NCI-H2196 treated with DMSO at 0.1 percent for 48 hours (cell line): ENCODE results near the gene GJA4.
"Not testable (repeated sequence)": the region's sequence is repeated elsewhere in the genome, so short reads cannot be mapped to it uniquely, and the experiment has no call there.

Source experiments
- DNase-seq: peaks from one replicate; lab custom pipeline; 2025; ENCODE audit not compliant: unreplicated experiment; lab: John Stamatoyannopoulos, UW

Gene GJA4

GRCh38 chr1:34768856-34769255 lies 23.9 kb upstream of the GJA4 start:
- DNase-seq, result no peak

GRCh38 chr1:34770891-34771504 lies 21.8 kb upstream of the GJA4 start:
- no peak for DNase-seq

- DNase-seq, result no peak
Measured at GRCh38 chr1:34771573-34772371, 21.0 kb upstream of the GJA4 start.

- not testable (repeated sequence) for DNase-seq
Measured at GRCh38 chr1:34773114-34773513, 19.7 kb upstream of the GJA4 start.

GRCh38 chr1:34774957-34775356 lies 17.8 kb upstream of the GJA4 start:
- no peak for DNase-seq

- no peak for DNase-seq
Measured at GRCh38 chr1:34776911-34777310, 15.9 kb upstream of the GJA4 start.

GRCh38 chr1:34777519-34778321 lies 15.1 kb upstream of the GJA4 start:
- DNase-seq, result no peak

- DNase-seq, result no peak
Measured at GRCh38 chr1:34778381-34778780, 14.4 kb upstream of the GJA4 start.

GRCh38 chr1:34779005-34779404 lies 13.8 kb upstream of the GJA4 start:
- DNase-seq, result no peak

GRCh38 chr1:34779526-34779925 lies 13.3 kb upstream of the GJA4 start:
- DNase-seq, result no peak

GRCh38 chr1:34779962-34780361 lies 12.8 kb upstream of the GJA4 start:
- DNase-seq, result no peak

- no peak for DNase-seq
Measured at GRCh38 chr1:34780528-34780927, 12.3 kb upstream of the GJA4 start.

GRCh38 chr1:34781071-34781843 lies 11.5 kb upstream of the GJA4 start, which contains the start of gene GJB3:
Gene GJB3, plus strand, starts transcription at chr1:34781214. Its CDS starts 3,549 bp downstream, at chr1:34784763.
- DNase-seq, result no peak

GRCh38 chr1:34781844-34782391 lies 10.9 kb upstream of the GJA4 start:
- no peak for DNase-seq

GRCh38 chr1:34784751-34785221 lies 8.0 kb upstream of the GJA4 start:
- DNase-seq, result no peak

GRCh38 chr1:34785231-34785874 lies 7.4 kb upstream of the GJA4 start:
- no peak for DNase-seq

GRCh38 chr1:34785875-34786470 lies 6.8 kb upstream of the GJA4 start:
- no peak for DNase-seq

- DNase-seq, result peak; percentile 35
Measured at GRCh38 chr1:34786521-34787325, 6.1 kb upstream of the GJA4 start.
